LNCAP (cell line): ENCODE measurements around the gene DAPK2.

ENCODE experiments used
- CTCF ChIP-seq: fragments of 450-650 bp; IDR thresholded peaks from 2 replicates; pipeline ENCODE4 v1.5.1; 2017; ENCODE audit warnings: mild to moderate bottlenecking

The DAPK2 gene

DNA sequence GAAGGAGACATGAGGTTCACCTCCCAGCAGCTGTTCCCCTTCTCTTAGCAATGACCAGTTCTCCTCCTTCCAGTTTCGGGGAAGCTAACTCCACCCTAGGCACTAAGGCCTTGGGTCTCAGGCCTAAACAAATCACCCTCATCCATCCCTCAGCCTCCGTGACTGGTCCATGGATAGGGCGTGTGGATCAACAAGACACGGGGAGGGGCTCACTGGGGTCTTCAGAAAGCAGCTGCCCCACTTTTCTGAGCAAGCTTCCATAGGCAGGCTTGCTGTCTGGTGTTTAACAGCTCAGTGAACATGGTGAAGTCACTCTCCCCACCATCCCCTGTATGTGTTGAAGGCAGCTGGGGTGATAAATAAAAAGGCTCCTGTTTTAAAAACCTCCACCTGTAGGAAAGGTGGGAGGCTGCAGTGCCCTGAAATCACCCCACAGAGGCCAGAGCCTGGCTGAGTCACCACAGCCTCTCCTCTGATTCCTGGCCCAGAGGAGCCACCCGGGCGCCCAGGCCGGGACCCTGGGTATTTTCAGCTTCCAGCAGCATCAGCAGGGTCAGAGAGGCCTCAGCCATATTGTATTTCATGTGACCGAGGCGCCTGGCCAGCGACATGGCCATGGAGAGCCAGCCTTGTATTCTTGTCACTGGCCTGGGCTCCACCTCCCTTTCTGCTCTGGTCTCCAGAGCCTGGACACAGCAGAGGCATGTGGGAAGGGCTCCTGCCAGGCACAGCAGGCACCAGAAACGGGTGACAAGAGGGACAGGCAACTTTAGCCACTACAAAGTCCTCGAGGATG lies 152.2 kb downstream of the DAPK2 start:
- TF ChIP-seq CTCF, result no peak

GRCh38 chr15:63892794-63893441 lies 153.4 kb downstream of the DAPK2 start:
- no peak for TF ChIP-seq CTCF

DNA sequence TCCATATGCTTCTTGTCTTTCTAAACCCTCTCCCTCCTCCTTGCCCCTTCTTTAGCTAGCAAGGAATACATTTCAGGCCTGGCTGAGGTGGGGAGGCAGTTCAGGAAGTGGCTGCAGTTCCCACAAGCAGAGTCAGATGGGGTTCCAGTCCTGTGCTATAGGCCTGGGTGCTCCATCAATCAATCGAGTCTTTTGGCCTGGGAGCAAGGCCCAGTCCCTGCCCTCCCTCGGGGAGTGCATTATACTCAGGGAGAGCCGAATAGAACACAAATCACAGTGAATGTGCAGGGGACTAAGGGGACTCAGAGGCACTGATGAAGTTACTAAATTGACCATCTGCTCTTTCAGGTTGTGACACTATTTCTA lies 154.5 kb downstream of the DAPK2 start:
- TF ChIP-seq CTCF, result no peak

GRCh38 chr15:63891079-63891767 lies 155.1 kb downstream of the DAPK2 start:
- TF ChIP-seq CTCF, result peak; percentile 83

- TF ChIP-seq CTCF, result no peak
These were observed 155.7 kb downstream of the DAPK2 start for GRCh38 chr15:63890617-63891016.

- TF ChIP-seq CTCF, result no peak
These were observed 156.5 kb downstream of the DAPK2 start for GRCh38 chr15:63889831-63890230.

- no peak for TF ChIP-seq CTCF
These were observed 157.5 kb downstream of the DAPK2 start for GRCh38 chr15:63888823-63889222.
